LNCAP (cell line): ENCODE measurements around the gene DSG3.

Experiments used
- CTCF ChIP-seq: fragments of 450-650 bp; IDR thresholded peaks from 2 replicates; pipeline ENCODE4 v1.5.1; 2017; ENCODE audit warnings: mild to moderate bottlenecking

The DSG3 gene

GRCh38 chr18:31505156-31505555 lies 57.6 kb downstream of the DSG3 start:
- TF ChIP-seq CTCF, result no peak

GRCh38 chr18:31506024-31506742 lies 58.6 kb downstream of the DSG3 start:
- 0 out of 2 replicates have a peak, but pooled peaks have one; percentile 15 for TF ChIP-seq CTCF

- no peak for TF ChIP-seq CTCF
These were observed 61.2 kb downstream of the DSG3 start for GRCh38 chr18:31508781-31509180.

GRCh38 chr18:31509571-31509970 lies 62.0 kb downstream of the DSG3 start:
- no peak for TF ChIP-seq CTCF

- no peak for TF ChIP-seq CTCF
These were observed 62.8 kb downstream of the DSG3 start for GRCh38 chr18:31510319-31510718.

DNA sequence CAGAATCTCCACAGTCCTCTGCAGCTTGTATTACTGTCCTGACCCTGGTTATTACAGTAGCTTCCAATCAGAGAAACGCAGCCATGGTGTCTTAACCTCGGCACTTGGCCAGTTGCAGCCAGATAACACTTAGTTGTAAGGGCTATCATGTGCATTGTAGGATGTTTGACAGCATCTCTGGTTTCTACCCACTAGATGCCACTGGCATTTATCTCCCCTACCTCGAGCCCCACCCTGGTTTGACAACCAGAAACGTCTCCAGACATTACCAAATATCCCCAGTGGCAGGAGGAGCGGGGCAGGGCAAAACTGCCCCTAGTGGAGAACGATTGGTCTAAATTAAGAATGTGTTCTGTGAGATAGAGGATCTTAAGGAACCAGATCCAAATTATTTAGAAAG lies 63.6 kb downstream of the DSG3 start:
- no peak for TF ChIP-seq CTCF

GRCh38 chr18:31512203-31512764 lies 64.7 kb downstream of the DSG3 start:
- TF ChIP-seq CTCF, result no peak
